H1 (cell line): ENCODE measurements around the gene NCLN. TPM values are rescaled to one million over a fixed set of nuclear protein-coding genes. Genes with fewer than 3 reads are reported as not detected.

Source experiments
- CTCF ChIA-PET: fragments of 300-600 bp; sonication (Branson Sonifier 250); formaldehyde crosslinking; loops from one replicate; lab custom pipeline; 2021; ENCODE audit not compliant: partially characterized antibody; lab: Charles Lee
- POLR2A ChIA-PET: fragments of 300-600 bp; sonication (Branson Sonifier 250); formaldehyde crosslinking; loops from one replicate; lab custom pipeline; 2021; ENCODE audit warnings: inconsistent platforms; ENCODE audit not compliant: partially characterized antibody; lab: Charles Lee
- DNase-seq, 2 experiments: peaks; one replicate each; pipeline versions ENCODE4 v3.0.0 to v3.0.0-alpha.2; 2010 to 2022; ENCODE audit warnings: low spot score in 2 of 2, low read depth in 1 of 2, mixed read lengths in 1 of 2
- FAIRE-seq: peaks from 2 replicates; lab custom pipeline; 2011; peaks lifted over from hg19 to GRCh38; lab: Jason Lieb, UNC
- H2AFZ ChIP-seq: 2 replicates; pipeline ENCODE4 v1.8.1; 2012; ENCODE audit warnings: low read length, inconsistent platforms
- H2AK5ac ChIP-seq: 2 replicates; pipeline ENCODE4 v1.6.1; 2013; ENCODE audit warnings: low read depth, low read length
- H2BK120ac ChIP-seq: replicated peaks from 2 replicates; pipeline ENCODE3; 2013; ENCODE audit warnings: low read depth, low read length, inconsistent platforms
- H2BK12ac ChIP-seq: 2 replicates; pipeline ENCODE4 v1.6.1; 2013; ENCODE audit warnings: low read depth, low read length
- H2BK15ac ChIP-seq: 2 replicates; pipeline ENCODE4 v1.6.1; 2013; ENCODE audit warnings: low read length
- H2BK20ac ChIP-seq: 2 replicates; pipeline ENCODE4 v1.6.1; 2013; ENCODE audit warnings: low read length
- H2BK5ac ChIP-seq: 2 replicates; pipeline ENCODE4 v1.6.1; 2013; ENCODE audit warnings: low read depth, low read length
- H3K14ac ChIP-seq: 2 replicates; pipeline ENCODE4 v1.6.1; 2013; ENCODE audit warnings: inconsistent platforms; ENCODE audit not compliant: insufficient read length
- H3K18ac ChIP-seq: 2 replicates; pipeline ENCODE4 v1.6.1; 2013; ENCODE audit warnings: low read length; ENCODE audit errors: extremely low read depth
- H3K23ac ChIP-seq: 2 replicates; pipeline ENCODE4 v1.6.1; 2013; ENCODE audit warnings: inconsistent platforms; ENCODE audit not compliant: insufficient read length
- H3K23me2 ChIP-seq: 2 replicates; pipeline ENCODE4 v1.6.1; 2013; ENCODE audit warnings: low read depth, low read length
- H3K27ac ChIP-seq: 2 replicates; pipeline ENCODE4 v1.6.1; 2011; ENCODE audit warnings: low read depth, low read length, inconsistent platforms
- H3K27me3 ChIP-seq, 4 experiments: replicated peaks in 1 of 4; 1 replicate in 1 of 4; 2 replicates in 3 of 4; pipeline versions ENCODE4 v1.6.1 to v1.8.1; 2011 to 2013; ENCODE audit warnings: low read length in 3 of 4, mild to moderate bottlenecking in 3 of 4, inconsistent platforms in 2 of 4, mixed read lengths in 2 of 4, moderate library complexity in 1 of 4; ENCODE audit not compliant: control insufficient read depth in 3 of 4, insufficient read depth in 3 of 4; ENCODE audit errors: extremely low read depth in 1 of 4
- H3K36me3 ChIP-seq, 4 experiments: 2 replicates each; pipeline versions ENCODE4 v1.6.1 to v1.8.1; 2011 to 2013; ENCODE audit warnings: mild to moderate bottlenecking in 4 of 4, low read length in 3 of 4, moderate library complexity in 2 of 4, control low read depth in 1 of 4, inconsistent platforms in 1 of 4; ENCODE audit not compliant: insufficient read depth in 4 of 4, control insufficient read depth in 2 of 4
- H3K4ac ChIP-seq: replicated peaks from 2 replicates; pipeline ENCODE3; 2013; ENCODE audit warnings: low read length, low read depth, mixed read lengths, inconsistent platforms; ENCODE audit not compliant: insufficient read length
- H3K4me1 ChIP-seq, 4 experiments: replicated peaks in 1 of 4; 1 replicate in 1 of 4; 2 replicates in 3 of 4; pipeline versions ENCODE4 v1.6.1 to v1.8.1; 2011 to 2013; ENCODE audit warnings: low read length in 3 of 4, inconsistent platforms in 2 of 4, mixed read lengths in 1 of 4; ENCODE audit not compliant: insufficient read depth in 4 of 4, control insufficient read depth in 3 of 4
- H3K4me2 ChIP-seq, 2 experiments: 2 replicates each; pipeline versions ENCODE4 v1.6.1 to v1.8.1; 2011 to 2013; ENCODE audit warnings: low read depth in 2 of 2, low read length in 2 of 2, control low read depth in 1 of 2, inconsistent platforms in 1 of 2, mild to moderate bottlenecking in 1 of 2; ENCODE audit not compliant: insufficient read depth in 1 of 2
- H3K4me3 ChIP-seq, 4 experiments: fragments of 200-600, 300-600 bp in 1 of 4; sonication (generic), shearing (Covaris generic), sonication (Bioruptor Twin) in 1 of 4; 2 replicates each; pipeline versions ENCODE4 v1.5.1 to v1.8.1; 2011 to 2016; ENCODE audit warnings: low read length in 4 of 4, low read depth in 3 of 4, control low read depth in 2 of 4, inconsistent platforms in 2 of 4, mild to moderate bottlenecking in 2 of 4, mixed read lengths in 1 of 4, moderate library complexity in 1 of 4; ENCODE audit not compliant: insufficient read depth in 2 of 4; ENCODE audit errors: extremely low read depth in 1 of 4
- H3K56ac ChIP-seq: replicated peaks from 2 replicates; pipeline ENCODE3; 2013; ENCODE audit warnings: low read depth, mild to moderate bottlenecking, mixed read lengths, low read length, inconsistent platforms; ENCODE audit not compliant: insufficient read length
- H3K79me1 ChIP-seq: 2 replicates; pipeline ENCODE4 v1.6.1; 2013; ENCODE audit warnings: low read depth, low read length, control low read depth
- H3K79me2 ChIP-seq, 2 experiments: 2 replicates each; pipeline versions ENCODE4 v1.6.1 to v1.8.1; 2012 to 2013; ENCODE audit warnings: low read length in 2 of 2, mild to moderate bottlenecking in 2 of 2, inconsistent platforms in 1 of 2; ENCODE audit not compliant: insufficient read depth in 2 of 2, control insufficient read depth in 1 of 2
- H3K9ac ChIP-seq, 4 experiments: replicated peaks in 1 of 4; 1 replicate in 1 of 4; 2 replicates in 3 of 4; pipeline versions ENCODE4 v1.6.1 to v1.8.1; 2011 to 2013; ENCODE audit warnings: low read depth in 3 of 4, low read length in 3 of 4, control low read depth in 2 of 4, mild to moderate bottlenecking in 2 of 4, moderate library complexity in 2 of 4, inconsistent platforms in 1 of 4; ENCODE audit errors: extremely low read depth in 1 of 4
- H3K9me3 ChIP-seq, 2 experiments: 2 replicates each; pipeline versions ENCODE4 v1.6.1 to v1.8.1; 2012 to 2013; ENCODE audit warnings: mild to moderate bottlenecking in 2 of 2, moderate library complexity in 2 of 2, control low read depth in 1 of 2, inconsistent platforms in 1 of 2, low read depth in 1 of 2, low read length in 1 of 2, mixed read lengths in 1 of 2; ENCODE audit not compliant: insufficient read depth in 2 of 2
- H4K20me1 ChIP-seq, 2 experiments: replicated peaks in 1 of 2; 2 replicates each; pipeline versions ENCODE3 to v1.8.1; 2011 to 2013; ENCODE audit warnings: inconsistent platforms in 2 of 2, low read length in 2 of 2, mild to moderate bottlenecking in 1 of 2; ENCODE audit not compliant: insufficient read depth in 2 of 2, control insufficient read depth in 1 of 2
- H4K5ac ChIP-seq: 2 replicates; pipeline ENCODE4 v1.6.1; 2013; ENCODE audit warnings: low read length, low read depth, mixed read lengths, inconsistent platforms; ENCODE audit not compliant: insufficient read length
- H4K8ac ChIP-seq: 2 replicates; pipeline ENCODE4 v1.8.0; 2013; ENCODE audit warnings: mild to moderate bottlenecking, moderate library complexity, low read length, inconsistent platforms; ENCODE audit not compliant: insufficient read depth; ENCODE audit errors: extremely low read depth
- H4K91ac ChIP-seq: replicated peaks from 2 replicates; pipeline ENCODE3; 2013; ENCODE audit warnings: low read length, mixed read lengths, inconsistent platforms; ENCODE audit not compliant: insufficient read length
- BACH1 ChIP-seq: IDR thresholded peaks from 2 replicates; pipeline ENCODE4 v1.6.1; 2012; ENCODE audit warnings: low read length, improper control_type of control experiment
- CTBP2 ChIP-seq: IDR thresholded peaks from 2 replicates; pipeline ENCODE4 v1.7.0; 2011; ENCODE audit warnings: borderline replicate concordance, mild to moderate bottlenecking, moderate library complexity, mixed read lengths, low read length; ENCODE audit not compliant: insufficient read depth, insufficient read length
- KDM5A ChIP-seq: fragments of 200-600 bp; IDR thresholded peaks from 2 replicates; pipeline ENCODE4 v1.7.1; 2012; ENCODE audit warnings: mild to moderate bottlenecking, low read length, inconsistent platforms, mixed read lengths
- RNF2 ChIP-seq: fragments of 200-900, 300-1000 bp; sonication (generic); IDR thresholded peaks from 2 replicates; pipeline ENCODE4 v1.7.1; 2016; ENCODE audit warnings: borderline replicate concordance, low read depth, mild to moderate bottlenecking, antibody characterized with exemption, low read length; ENCODE audit not compliant: poor library complexity, severe bottlenecking; ENCODE audit errors: missing control alignments
- WGBS, 2 experiments: shearing (Covaris generic) in 1 of 2; methylation state at CpG; one replicate each; pipeline versions ENCODE4 v1.1.6 to v1.1.7; 2013 to 2015; ENCODE audit warnings: low lambda C conversion rate in 2 of 2, mixed read lengths in 2 of 2, inconsistent platforms in 1 of 2, low coverage in 1 of 2, missing lambda C conversion rate in 1 of 2; ENCODE audit not compliant: insufficient replicate concordance in 2 of 2, insufficient coverage in 1 of 2, insufficient read length in 1 of 2; ENCODE audit errors: extremely low coverage in 1 of 2, missing lambda C conversion rate in 1 of 2; 5-methylcytosine and 5-hydroxymethylcytosine counted together
- polyA plus RNA-seq, 7 experiments: library from polyadenylated mRNA; depleted of rRNA in 3 of 7; stranded (reverse) in 5 of 7; unstranded in 2 of 7; fragments of >200 nt in 5 of 7; fragments of 200-250 nt in 2 of 7; gene quantifications; 1 replicate in 5 of 7; 2 replicates in 1 of 7; 4 replicates in 1 of 7; pipeline versions ENCODE4 v1.2.1 to v1.2.3, GENCODE V29; 2011 to 2013; ENCODE audit warnings: missing spikeins in 2 of 7, mixed read lengths in 2 of 7
- total RNA-seq: library from RNA; stranded (reverse); fragmentation: NEBNext Ultra II Directional; extraction: Animal tissue kit (Norgen Biotek cat#: 25700); gene quantifications from 2 replicates; pipeline ENCODE4 v1.2.1, GENCODE V29; 2021

NCLN gene
- total and polyA plus RNA-seq, 2 of the 8 experiments (the other 6 are each of a cell fraction or from before 2014, with no cell fraction given): 89.2 to 103 TPM

DNA sequence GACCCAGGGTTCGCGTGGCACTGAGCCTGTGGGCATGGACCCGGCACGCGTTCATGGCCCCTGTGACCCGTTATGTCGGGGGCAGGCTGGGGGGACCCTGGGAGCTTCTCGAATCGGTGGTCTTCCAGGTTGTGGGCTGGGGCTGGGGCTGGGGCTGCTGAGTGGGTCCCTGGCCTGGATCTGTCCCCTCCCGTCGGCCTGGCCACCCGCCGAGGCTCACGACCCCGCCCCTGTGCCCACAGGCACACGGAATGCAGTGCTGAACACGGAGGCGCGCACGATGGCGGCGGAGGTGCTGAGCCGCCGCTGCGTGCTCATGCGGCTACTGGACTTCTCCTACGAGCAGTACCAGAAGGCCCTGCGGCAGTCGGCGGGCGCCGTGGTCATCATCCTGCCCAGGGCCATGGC, 6.5 kb downstream of the NCLN start:
- Histone ChIP-seq H3K27ac (no peak overlapping the region), H2BK120ac (no peak overlapping the region), H3K4me2 (no peak overlapping the region), H3K36me3 (peaks cover 0 to 9% (median 6%) of the 10 kb centered on the region in 4 experiments; a peak in 3 of 8 replicates), H3K9me3 (no peaks in the 10 kb centered on the region), H2AFZ (no peak overlapping the region), H2AK5ac (no peak overlapping the region), H3K23me2 (no peaks in the 10 kb centered on the region), H3K79me1 (peaks cover 31% of the 10 kb centered on the region), H3K9ac (no peak overlapping the region), H3K4ac (no peak overlapping the region), H4K91ac (no peak overlapping the region), H3K23ac (no peak overlapping the region), H4K8ac (no peak overlapping the region), H2BK15ac (no peak overlapping the region), H3K27me3 (no peaks in the 10 kb centered on the region), H2BK20ac (no peak overlapping the region), H3K18ac (no peak overlapping the region), H4K5ac (no peak overlapping the region), H3K79me2 (peaks cover under 1 to 53% of the 10 kb centered on the region in 2 experiments; a peak in 3 of 4 replicates), H3K14ac (no peak overlapping the region), H4K20me1 (peaks cover 27 to 40% of the 10 kb centered on the region in 2 experiments), H3K4me1 (peaks cover 0 to 8% (median 4%) of the 10 kb centered on the region in 4 experiments; a peak in 6 of 7 replicates), H2BK5ac (no peak overlapping the region), H2BK12ac (no peak overlapping the region), H3K4me3 (no peak overlapping the region), H3K56ac (no peak overlapping the region)
- CTCF ChIA-PET: interaction anchor here (2.6 kb wide), 1 partner anchor 15 kb away, joined by 5 read pairs; no protein-coding TSS in a partner anchor
- POLR2A ChIA-PET: no interaction called here
- no peak for TF ChIP-seq RNF2
- TF ChIP-seq KDM5A: no peak
- TF ChIP-seq CTBP2: no peak
- no peak for TF ChIP-seq BACH1
- FAIRE-seq (no peak), DNase-seq (no peak)
- WGBS, 2 experiments: 96% methylated on average over 29 of the region's 32 CpGs; no CpG with 5 or more reads in 1 of the 2 experiments
